H54 (cell line): ENCODE results near the gene CFAP70.

Experiments
- DNase-seq: peaks from one replicate; pipeline ENCODE4 v3.0.0; 2011; ENCODE audit warnings: low spot score, mixed read lengths; ENCODE audit not compliant: insufficient read length
- FAIRE-seq: peaks from 3 replicates; lab custom pipeline; 2011; peaks lifted over from hg19 to GRCh38; lab: Jason Lieb, UNC
- POLR2A ChIP-seq: IDR thresholded peaks from 2 replicates; pipeline ENCODE4 v1.6.1; 2011; ENCODE audit warnings: low read depth, mild to moderate bottlenecking, low read length

The CFAP70 gene

GRCh38 chr10:73252445-73253224 lies 106.0 kb downstream of the CFAP70 start, which contains the start of gene MRPS16:
Gene MRPS16, minus strand, starts transcription at chr10:73252644. Its CDS starts 162 bp downstream, at chr10:73252482.
- FAIRE-seq (peak; percentile 97), DNase-seq (peak; percentile 92)
- TF ChIP-seq POLR2A, result peak; percentile 80

- FAIRE-seq (no peak), DNase-seq (no peak)
- TF ChIP-seq POLR2A, result no peak
Observed at GRCh38 chr10:73251683-73252444, 106.8 kb downstream of the CFAP70 start.

- no peak for TF ChIP-seq POLR2A
- FAIRE-seq, result no peak
- no peak for DNase-seq
Observed at GRCh38 chr10:73248259-73248724, 110.4 kb downstream of the CFAP70 start.

- TF ChIP-seq POLR2A, result no peak
- no peak for DNase-seq
- FAIRE-seq, result no peak
Observed at GRCh38 chr10:73247509-73248258, 111.0 kb downstream of the CFAP70 start.

GRCh38 chr10:73246646-73247508 lies 111.8 kb downstream of the CFAP70 start, which contains the start of gene DNAJC9:
Gene DNAJC9, minus strand, starts transcription at chr10:73247255. Its CDS starts 66 bp downstream, at chr10:73247189.
- peak; percentile 81 for DNase-seq
- TF ChIP-seq POLR2A, result peak; percentile 89
- FAIRE-seq, result peak; percentile 74

GRCh38 chr10:73246322-73246645 lies 112.4 kb downstream of the CFAP70 start:
- DNase-seq (no peak), FAIRE-seq (no peak)
- TF ChIP-seq POLR2A, result no peak

GRCh38 chr10:73244866-73245477 lies 113.7 kb downstream of the CFAP70 start:
- FAIRE-seq (peak; percentile 6), DNase-seq (no peak)
- no peak for TF ChIP-seq POLR2A

GRCh38 chr10:73239908-73240307 lies 118.8 kb downstream of the CFAP70 start:
- FAIRE-seq (no peak), DNase-seq (no peak)
- no peak for TF ChIP-seq POLR2A

GRCh38 chr10:73238990-73239566 lies 119.6 kb downstream of the CFAP70 start:
- FAIRE-seq (no peak), DNase-seq (no peak)
- no peak for TF ChIP-seq POLR2A

- no peak for TF ChIP-seq POLR2A
- DNase-seq (no peak), FAIRE-seq (no peak)
Observed at GRCh38 chr10:73234695-73235094, 124.0 kb downstream of the CFAP70 start.

- no peak for FAIRE-seq
- no peak for TF ChIP-seq POLR2A
- DNase-seq, result no peak
Observed at GRCh38 chr10:73233883-73234282, 124.8 kb downstream of the CFAP70 start.

GRCh38 chr10:73232887-73233286 lies 125.8 kb downstream of the CFAP70 start:
- FAIRE-seq, result no peak
- no peak for DNase-seq
- no peak for TF ChIP-seq POLR2A
